ENCODE results near the gene IL6ST. TPM values are rescaled to one million over a fixed set of nuclear protein-coding genes. Genes with fewer than 3 reads are reported as not detected.
"Not testable (repeated sequence)": the region's sequence is repeated elsewhere in the genome, so short reads cannot be mapped to it uniquely, and the experiment has no call there.

The IL6ST gene
- total RNA-seq, 1 donor from 2014 or later, result 154 TPM

- no peak for ATAC-seq
- DNase-seq (ENCODE audit: low spot score), result no peak
Measured at GRCh38 chr5:55973296-55973695, 21.5 kb downstream of the IL6ST start.

DNA sequence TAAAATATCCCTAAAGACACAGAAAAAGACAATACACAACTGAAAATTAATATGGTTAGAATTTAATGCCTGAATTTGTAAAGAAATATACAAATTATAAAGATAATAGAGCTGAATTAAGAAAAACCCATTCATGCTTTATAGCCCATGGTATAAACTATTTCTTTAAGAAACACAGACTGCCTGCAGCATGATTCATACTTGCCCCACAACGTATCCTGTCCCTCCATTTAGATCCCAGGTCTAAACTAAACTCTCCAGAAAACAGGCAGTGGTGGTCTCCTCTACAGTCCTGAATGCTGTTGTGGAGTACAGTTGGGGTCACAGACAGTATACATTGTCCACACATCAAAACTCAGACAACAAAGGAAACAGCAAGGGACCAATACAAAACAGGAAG, 24.8 kb downstream of the IL6ST start:
- ATAC-seq, result no peak
- no peak for DNase-seq (ENCODE audit: low spot score)

- DNase-seq (ENCODE audit: low spot score), result no peak
- ATAC-seq, result no peak
Measured at GRCh38 chr5:55966284-55966683, 28.5 kb downstream of the IL6ST start.

- DNase-seq (ENCODE audit: low spot score), result no peak
Measured at GRCh38 chr5:55965525-55965924, 29.2 kb downstream of the IL6ST start.

DNA sequence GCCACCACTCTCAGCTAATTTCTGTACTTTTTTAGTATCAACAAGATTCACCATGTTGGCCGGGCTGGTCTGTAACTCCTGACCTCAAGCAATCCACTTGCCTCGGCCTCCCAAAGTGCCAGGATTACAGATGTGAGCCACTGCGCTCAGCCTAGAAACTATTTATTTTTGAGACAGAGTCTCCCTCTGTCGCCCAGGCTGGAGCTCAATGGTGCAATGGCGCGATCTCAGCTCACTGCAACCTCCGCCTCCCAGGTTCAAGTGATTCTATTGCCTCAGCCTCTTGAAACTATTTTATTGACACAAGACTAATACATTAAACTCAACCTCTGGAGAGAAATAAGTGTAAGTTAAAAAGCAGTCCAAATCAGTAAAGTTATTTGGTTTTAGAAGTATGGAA, 34.0 kb downstream of the IL6ST start:
- ATAC-seq (no peak), DNase-seq (ENCODE audit: low spot score) (no peak)

More at GRCh38 chr5:55965525-55965924, 29.2 kb downstream of the IL6ST start:
- ATAC-seq, result peak; percentile 57

DNA sequence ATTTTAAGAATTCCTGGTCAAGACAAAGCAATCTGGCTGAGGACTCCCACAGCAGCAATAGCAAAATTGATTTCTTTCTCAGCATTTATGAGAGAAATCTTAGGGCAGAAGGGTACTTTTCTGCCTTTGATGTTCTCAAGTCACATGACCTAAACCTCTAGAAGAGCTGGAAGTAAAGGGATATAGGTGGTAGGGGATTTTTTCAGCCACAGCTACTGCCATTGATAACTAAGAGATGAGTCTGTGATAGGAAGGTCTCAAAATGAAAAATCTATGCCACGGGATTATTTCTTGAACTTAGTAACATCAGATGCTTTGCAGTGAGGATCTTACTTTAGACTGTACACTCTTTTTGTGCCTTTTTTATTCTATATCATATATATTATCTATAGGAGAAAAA, 35.6 kb downstream of the IL6ST start:
- no peak for DNase-seq (ENCODE audit: low spot score)
- ATAC-seq, result no peak

GRCh38 chr5:55941154-55941553, 53.6 kb downstream of the IL6ST start:
- ATAC-seq, result peak; percentile 80
- not testable (repeated sequence) for DNase-seq (ENCODE audit: low spot score)

DNA sequence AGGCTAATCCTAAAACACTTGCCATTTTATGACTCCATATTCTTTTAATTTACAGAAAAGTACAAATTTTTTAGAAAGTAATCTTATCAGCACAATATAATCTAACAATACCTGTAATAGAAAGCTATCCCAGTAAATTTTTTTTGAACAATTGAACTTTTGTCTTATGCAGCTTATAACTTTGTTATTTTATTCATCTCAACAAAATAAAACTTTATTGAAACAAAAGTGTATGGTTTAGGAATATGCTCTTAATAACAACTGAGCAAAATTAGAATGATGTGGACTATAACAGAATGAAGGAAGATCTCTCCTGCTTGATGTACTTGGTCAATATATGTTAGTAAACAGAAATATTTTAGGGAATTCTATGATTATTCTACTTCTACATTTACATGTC, 57.2 kb downstream of the IL6ST start:
- DNase-seq (ENCODE audit: low spot score); ATAC-seq: not testable (repeated sequence)

GRCh38 chr5:55936100-55936693, 58.6 kb downstream of the IL6ST start:
- peak; percentile 47 for ATAC-seq
- DNase-seq (ENCODE audit: low spot score), result peak; percentile 46

DNA sequence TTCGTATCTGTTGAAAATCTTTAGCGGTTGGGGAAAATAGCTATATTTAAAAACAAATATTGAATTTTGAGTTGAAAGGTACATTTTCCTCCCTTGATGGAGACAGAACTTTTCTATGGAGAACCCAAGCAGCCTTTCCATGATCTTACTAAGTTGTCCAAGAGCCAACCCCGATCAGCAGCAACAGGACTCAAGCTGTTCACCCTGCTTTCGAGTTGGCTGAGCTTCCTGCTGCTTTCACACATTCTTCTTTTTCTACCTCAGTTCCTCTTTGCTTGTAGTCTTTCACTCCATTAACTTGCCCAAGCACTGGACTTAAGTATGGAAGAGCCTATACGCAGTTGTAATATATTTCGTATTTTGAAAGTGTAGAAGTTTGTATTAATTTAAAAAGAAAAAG, 59.4 kb downstream of the IL6ST start:
- no peak for ATAC-seq

GRCh38 chr5:55934720-55935119, 60.0 kb downstream of the IL6ST start:
- DNase-seq (ENCODE audit: low spot score) (no peak), ATAC-seq (peak; percentile 4)

More for the DNA sequence above, 59.4 kb downstream of the IL6ST start:
- DNase-seq (ENCODE audit: low spot score), result no peak

GRCh38 chr5:55934115-55934613, 60.6 kb downstream of the IL6ST start:
- peak; percentile 75 for ATAC-seq
- DNase-seq (ENCODE audit: low spot score), result peak; percentile 84

GRCh38 chr5:55933377-55934114, 61.2 kb downstream of the IL6ST start:
- no peak for DNase-seq (ENCODE audit: low spot score)
- ATAC-seq, result no peak

DNA sequence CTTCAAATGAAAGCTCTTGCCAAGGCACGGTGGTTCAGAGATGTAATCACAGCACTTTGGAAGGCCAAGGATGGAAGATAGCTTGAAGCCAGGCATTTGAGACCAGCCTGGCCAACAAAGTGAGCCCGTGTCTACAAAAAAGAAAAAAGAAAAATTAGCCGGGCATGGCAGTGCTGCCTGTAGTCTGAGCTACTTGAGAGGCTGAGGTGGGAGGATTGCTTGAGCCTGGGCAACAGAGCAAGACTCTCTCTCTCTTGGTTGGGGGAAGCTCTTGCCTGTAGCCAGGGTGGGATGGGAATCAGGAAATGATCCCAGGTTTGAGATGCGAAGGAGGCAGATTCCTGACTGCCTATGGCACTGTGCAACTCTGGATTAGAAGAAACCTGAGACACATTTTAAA, 62.1 kb downstream of the IL6ST start:
- ATAC-seq (no peak), DNase-seq (ENCODE audit: low spot score) (no peak)

GRCh38 chr5:55929020-55929799, 65.6 kb downstream of the IL6ST start:
- ATAC-seq (no peak), DNase-seq (ENCODE audit: low spot score) (no peak)

DNA sequence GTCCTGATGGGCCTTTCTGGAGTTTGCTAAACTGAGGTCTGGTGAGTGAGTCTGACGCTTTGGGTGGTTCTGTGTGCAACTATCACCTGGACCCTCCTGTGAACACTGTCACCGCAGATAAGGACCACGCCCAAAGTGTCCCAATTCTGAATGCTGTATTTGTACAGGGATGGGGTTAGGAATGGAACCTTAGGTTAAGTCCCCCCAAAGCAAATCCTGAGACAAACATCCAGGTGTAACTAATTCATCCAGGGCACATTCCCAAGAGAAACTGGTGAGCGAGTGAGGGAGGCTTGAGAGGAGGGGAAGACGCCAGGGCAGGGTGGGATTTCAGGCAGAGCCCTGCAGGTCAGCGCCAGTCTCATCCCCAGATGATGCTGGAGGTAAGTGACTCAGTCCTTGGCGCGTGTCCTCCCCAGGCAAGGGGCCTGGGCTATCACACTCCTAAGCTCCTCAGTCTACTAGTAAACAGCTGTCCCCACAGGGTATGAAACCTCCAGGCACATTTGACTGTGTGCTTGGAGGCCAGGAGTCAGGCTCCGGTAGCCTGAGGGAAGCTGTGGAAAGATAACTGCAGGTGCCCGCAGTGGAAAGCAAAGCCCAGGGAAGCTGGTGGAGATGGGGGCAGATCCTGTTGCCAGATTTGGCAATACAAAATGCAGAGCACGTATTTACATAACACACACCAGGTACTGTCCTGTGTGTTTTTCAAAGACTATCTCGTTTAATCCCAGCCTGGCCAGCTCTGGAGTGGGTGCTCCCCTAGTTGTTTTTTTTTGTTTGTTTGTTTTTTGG, 66.7 kb downstream of the IL6ST start:
- DNase-seq (ENCODE audit: low spot score) (peak; percentile 61), ATAC-seq (peak; percentile 73)

DNA sequence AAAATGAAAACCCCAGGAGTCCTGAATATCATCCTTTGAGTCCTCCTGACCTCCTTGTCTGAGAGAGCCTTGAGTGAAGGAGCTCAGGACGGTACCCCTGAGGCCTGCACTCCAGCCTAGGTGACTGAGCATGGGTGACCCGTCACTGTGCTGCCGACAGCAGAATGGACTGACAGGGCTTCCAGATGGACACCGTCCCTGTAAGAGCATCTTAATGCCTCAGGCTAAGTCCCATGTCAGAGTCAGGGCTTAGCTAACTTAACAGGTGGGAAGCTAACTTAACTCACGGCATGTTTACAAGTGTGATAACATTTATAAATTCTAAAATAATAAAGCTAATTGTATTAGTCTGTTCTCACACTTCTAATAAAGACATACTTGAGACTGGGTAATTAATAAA, 68.3 kb downstream of the IL6ST start:
- DNase-seq (ENCODE audit: low spot score), result no peak
- no peak for ATAC-seq

- ATAC-seq (no peak), DNase-seq (ENCODE audit: low spot score) (no peak)
Measured at GRCh38 chr5:55925712-55926111, 69.1 kb downstream of the IL6ST start.

- DNase-seq (ENCODE audit: low spot score) (no peak), ATAC-seq (no peak)
Measured at GRCh38 chr5:55925181-55925580, 69.6 kb downstream of the IL6ST start.

DNA sequence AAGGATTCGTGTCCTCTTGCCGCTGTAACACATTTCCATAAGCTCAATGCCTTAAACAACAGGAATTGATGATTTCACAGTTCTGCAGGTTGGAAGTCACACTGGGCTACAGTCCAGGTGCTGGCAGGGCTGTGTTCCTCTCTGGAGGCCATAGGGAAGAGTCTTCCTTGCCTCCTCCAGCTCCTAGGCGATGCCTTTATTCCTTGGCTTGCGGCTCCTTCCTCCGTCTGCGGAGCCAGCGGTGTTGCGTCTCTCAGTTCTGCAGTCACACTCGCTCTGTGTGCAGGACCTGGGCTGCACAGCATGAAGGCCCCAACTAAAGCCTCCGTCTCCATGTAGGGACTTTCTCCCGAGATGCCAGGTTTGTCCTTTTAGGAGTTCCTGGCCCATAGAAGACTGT, 70.0 kb downstream of the IL6ST start:
- ATAC-seq (no peak), DNase-seq (ENCODE audit: low spot score) (no peak)

Data from left lobe of liver (tissue), 2 donors.